ENCODE data around the gene PREX1. TPM values are rescaled to one million over a fixed set of nuclear protein-coding genes. Genes with fewer than 3 reads are reported as not detected.

Gene PREX1
- total and polyA plus RNA-seq, 2 experiments from 2014 or later, result 2.4 to 10.3 TPM

GRCh38 chr20:48774696-48775095 is 53.1 kb downstream of the PREX1 start:
- Histone ChIP-seq H3K9me2 (ENCODE audit: insufficient read depth) (no peaks in the 10 kb centered on the region), H4K20me1 (replicated peaks; ENCODE audit: insufficient read depth) (no peaks in the 10 kb centered on the region), H3K4me1 (ENCODE audit: insufficient read depth) (peaks cover 3% of the 10 kb centered on the region; the same call in 1 of the 2 replicates), H3K4me3 (no peak overlapping the region), H3K79me2 (replicated peaks; ENCODE audit: insufficient read depth) (no peaks in the 10 kb centered on the region), H3K36me3 (ENCODE audit: insufficient read depth) (no peaks in the 10 kb centered on the region), H3K27ac (ENCODE audit: low read depth) (no peak overlapping the region), H3K4me2 (no peak overlapping the region), H3K27me3 (ENCODE audit: insufficient read depth) (no peaks in the 10 kb centered on the region), H3F3A (replicated peaks; ENCODE audit: low read depth) (no peaks in the 10 kb centered on the region), H2AFZ (no peak overlapping the region)
- no peaks in the 10 kb centered on the region for H3K27me3 Mint-ChIP-seq (ENCODE audit: insufficient read depth, low read depth, poor library complexity)
- H3K27ac Mint-ChIP-seq, result no peak overlapping the region
- H3K36me3 Mint-ChIP-seq (ENCODE audit: low read depth), result peaks cover 18% of the 10 kb centered on the region
- no peak overlapping the region for H3K4me3 Mint-ChIP-seq
- peaks cover 9% of the 10 kb centered on the region for H3K4me1 Mint-ChIP-seq
- DNase-seq (ENCODE audit: low spot score), result no peak
- no peak for TF ChIP-seq POLR2AphosphoS5 (IDR thresholded peaks at IDR 0.05; ENCODE audit: low read depth)
- no peak for TF ChIP-seq ZNF114 (CRISPR knock-in tag; IDR thresholded peaks at IDR 0.05)
- no peak for TF ChIP-seq CTCF (conservative IDR thresholded peaks at IDR 0.05; ENCODE audit: low read depth in 2 of 2)
- no peak for TF ChIP-seq EZH2 (IDR thresholded peaks at IDR 0.05; ENCODE audit: low read depth, unreplicated experiment)
- TF ChIP-seq JUNB (IDR thresholded peaks at IDR 0.05; ENCODE audit: unreplicated experiment), result no peak
- no peak for TF ChIP-seq STAT1 (IDR thresholded peaks at IDR 0.05; ENCODE audit: unreplicated experiment)
- TF ChIP-seq CREB1 (CRISPR knock-in tag; IDR thresholded peaks at IDR 0.05; ENCODE audit: low read depth), result no peak
- TF ChIP-seq ETS1 (IDR thresholded peaks at IDR 0.05), result no peak
- no peak for TF ChIP-seq EZH2phosphoT487 (IDR thresholded peaks at IDR 0.05; ENCODE audit: unreplicated experiment)
- no peak for TF ChIP-seq ZNF331 (CRISPR knock-in tag; IDR thresholded peaks at IDR 0.05; ENCODE audit: low read depth)
- no peak for TF ChIP-seq ZNF462 (CRISPR knock-in tag; IDR thresholded peaks at IDR 0.05)
- no peak for TF ChIP-seq NANOG (IDR thresholded peaks at IDR 0.05; ENCODE audit: borderline replicate concordance)
- TF ChIP-seq REST (IDR thresholded peaks at IDR 0.05; ENCODE audit: unreplicated experiment), result no peak
- ATAC-seq, result no peak
- H3K9me3 Mint-ChIP-seq, result peaks cover 30% of the 10 kb centered on the region
